HEK293 (cell line): ENCODE results near the gene DPYD.

ENCODE experiments used
- CTCF ChIA-PET: fragments of 350-600 bp; formaldehyde crosslinking; extraction: SDS; loops from one replicate; lab custom pipeline; 2021; ENCODE audit warnings: antibody characterized with exemption; lab: Yijun Ruan, JAX
- POLR2A ChIA-PET: fragments of 300-600 bp; formaldehyde crosslinking; extraction: SDS; loops from one replicate; lab custom pipeline; 2020; ENCODE audit warnings: antibody characterized with exemption, inconsistent platforms; lab: Yijun Ruan, JAX
- H3K27ac ChIP-seq: fragments of 200-500 bp; sonication (Bioruptor generic); 2 replicates; pipeline ENCODE4 v1.5.1; 2014; ENCODE audit warnings: low read depth, low read length, control low read depth, inconsistent platforms; ENCODE audit errors: extremely low read depth
- H3K36me3 ChIP-seq, 2 experiments: fragments of 200-500 bp in 1 of 2; sonication (Bioruptor generic) in 1 of 2; 1 replicate in 1 of 2; 2 replicates in 1 of 2; pipeline ENCODE4 v1.5.1; 2014 to 2017; ENCODE audit warnings: inconsistent platforms in 2 of 2, low read length in 2 of 2; ENCODE audit not compliant: control insufficient read depth in 2 of 2, insufficient read depth in 1 of 2
- H3K4me1 ChIP-seq: fragments of 200-500 bp; sonication (Bioruptor generic); 2 replicates; pipeline ENCODE4 v1.5.1; 2014; ENCODE audit warnings: mild to moderate bottlenecking, low read length, inconsistent platforms; ENCODE audit not compliant: control insufficient read depth, insufficient read depth
- H3K4me3 ChIP-seq: 2 replicates; pipeline ENCODE4 v1.5.1; 2011; ENCODE audit warnings: low read depth, mild to moderate bottlenecking, control low read depth, low read length, moderate library complexity
- H3K9me3 ChIP-seq: fragments of 200-500 bp; sonication (Bioruptor generic); 2 replicates; pipeline ENCODE4 v1.5.1; 2014; ENCODE audit warnings: low read depth, low read length, inconsistent platforms; ENCODE audit not compliant: control insufficient read depth, insufficient read depth
- BCL11B ChIP-seq: fragments of 450-650 bp; formaldehyde crosslinking; IDR thresholded peaks from 2 replicates; pipeline ENCODE4 v1.5.1; 2016; ENCODE audit warnings: low read depth, missing biosample characterization, missing genetic modification characterization
- FEZF1 ChIP-seq: fragments of 450-650 bp; formaldehyde crosslinking; IDR thresholded peaks from 2 replicates; pipeline ENCODE4 v1.5.1; 2016; ENCODE audit warnings: missing biosample characterization, missing genetic modification characterization
- PRDM2 ChIP-seq: fragments of 450-650 bp; formaldehyde crosslinking; IDR thresholded peaks from 2 replicates; pipeline ENCODE4 v1.5.1; 2016; ENCODE audit warnings: missing biosample characterization, missing genetic modification characterization, borderline replicate concordance
- PRDM4 ChIP-seq: fragments of 450-650 bp; formaldehyde crosslinking; IDR thresholded peaks from 2 replicates; pipeline ENCODE4 v1.5.1; 2017; ENCODE audit warnings: missing biosample characterization, missing genetic modification characterization
- REPIN1 ChIP-seq: fragments of 450-650 bp; formaldehyde crosslinking; IDR thresholded peaks from 2 replicates; pipeline ENCODE4 v1.5.1; 2017; ENCODE audit warnings: missing biosample characterization, missing genetic modification characterization, low read depth
- TRIM28 ChIP-seq: IDR thresholded peaks from 2 replicates; pipeline ENCODE4 v1.6.1; 2011; ENCODE audit warnings: low read length, control low read depth, borderline replicate concordance
- ZBTB21 ChIP-seq: fragments of 450-650 bp; formaldehyde crosslinking; IDR thresholded peaks from 2 replicates; pipeline ENCODE4 v1.5.1; 2017; ENCODE audit warnings: missing biosample characterization, missing genetic modification characterization
- ZFP69B ChIP-seq: fragments of 450-650 bp; formaldehyde crosslinking; IDR thresholded peaks from 2 replicates; pipeline ENCODE4 v1.5.1; 2016; ENCODE audit warnings: missing biosample characterization, missing genetic modification characterization
- ZIC2 ChIP-seq: fragments of 450-650 bp; formaldehyde crosslinking; IDR thresholded peaks from 2 replicates; pipeline ENCODE4 v1.5.1; 2016; ENCODE audit warnings: missing biosample characterization, missing genetic modification characterization
- ZNF133 ChIP-seq: fragments of 450-650 bp; formaldehyde crosslinking; IDR thresholded peaks from 2 replicates; pipeline ENCODE4 v1.5.1; 2016; ENCODE audit warnings: missing biosample characterization, missing genetic modification characterization
- ZNF140 ChIP-seq: fragments of 450-650 bp; formaldehyde crosslinking; IDR thresholded peaks from 2 replicates; pipeline ENCODE4 v1.5.1; 2016; ENCODE audit warnings: missing biosample characterization, missing genetic modification characterization
- ZNF169 ChIP-seq: fragments of 450-650 bp; formaldehyde crosslinking; IDR thresholded peaks from 2 replicates; pipeline ENCODE4 v1.5.1; 2016; ENCODE audit warnings: missing biosample characterization, missing genetic modification characterization
- ZNF335 ChIP-seq: fragments of 450-650 bp; formaldehyde crosslinking; conservative IDR thresholded peaks from 2 replicates; pipeline ENCODE4 v1.5.1; 2016; ENCODE audit warnings: missing biosample characterization, missing genetic modification characterization
- ZNF341 ChIP-seq: fragments of 450-650 bp; formaldehyde crosslinking; IDR thresholded peaks from 2 replicates; pipeline ENCODE4; 2016; ENCODE audit warnings: low read depth, missing biosample characterization, missing genetic modification characterization
- ZNF366 ChIP-seq: fragments of 450-650 bp; formaldehyde crosslinking; conservative IDR thresholded peaks from 2 replicates; pipeline ENCODE4 v1.5.1; 2016; ENCODE audit warnings: missing biosample characterization, missing genetic modification characterization
- ZNF398 ChIP-seq: fragments of 450-650 bp; formaldehyde crosslinking; IDR thresholded peaks from 2 replicates; pipeline ENCODE4 v1.5.1; 2017; ENCODE audit warnings: missing biosample characterization, missing genetic modification characterization
- ZNF513 ChIP-seq: fragments of 450-650 bp; IDR thresholded peaks from 2 replicates; pipeline ENCODE4 v1.5.1; 2018; ENCODE audit warnings: missing biosample characterization, missing genetic modification characterization
- ZNF544 ChIP-seq: fragments of 450-650 bp; formaldehyde crosslinking; IDR thresholded peaks from 2 replicates; pipeline ENCODE4 v1.5.0; 2017; ENCODE audit warnings: missing biosample characterization, missing genetic modification characterization
- ZNF548 ChIP-seq: fragments of 450-650 bp; formaldehyde crosslinking; IDR thresholded peaks from 2 replicates; pipeline ENCODE4 v1.5.1; 2016; ENCODE audit warnings: missing biosample characterization, missing genetic modification characterization
- ZNF791 ChIP-seq: fragments of 450-650 bp; formaldehyde crosslinking; IDR thresholded peaks from 2 replicates; pipeline ENCODE4 v1.5.1; 2016; ENCODE audit warnings: missing biosample characterization, missing genetic modification characterization
- TF ChIP-seq, protein P1 (sequence below): fragments of 450-650 bp; formaldehyde crosslinking; IDR thresholded peaks from 2 replicates; pipeline ENCODE4 v1.5.1; 2016; ENCODE audit warnings: missing biosample characterization, missing genetic modification characterization

Gene DPYD

GRCh38 chr1:97759078-97759477 lies 161.8 kb downstream of the DPYD start (continued):
- TF ChIP-seq, protein P1, sequence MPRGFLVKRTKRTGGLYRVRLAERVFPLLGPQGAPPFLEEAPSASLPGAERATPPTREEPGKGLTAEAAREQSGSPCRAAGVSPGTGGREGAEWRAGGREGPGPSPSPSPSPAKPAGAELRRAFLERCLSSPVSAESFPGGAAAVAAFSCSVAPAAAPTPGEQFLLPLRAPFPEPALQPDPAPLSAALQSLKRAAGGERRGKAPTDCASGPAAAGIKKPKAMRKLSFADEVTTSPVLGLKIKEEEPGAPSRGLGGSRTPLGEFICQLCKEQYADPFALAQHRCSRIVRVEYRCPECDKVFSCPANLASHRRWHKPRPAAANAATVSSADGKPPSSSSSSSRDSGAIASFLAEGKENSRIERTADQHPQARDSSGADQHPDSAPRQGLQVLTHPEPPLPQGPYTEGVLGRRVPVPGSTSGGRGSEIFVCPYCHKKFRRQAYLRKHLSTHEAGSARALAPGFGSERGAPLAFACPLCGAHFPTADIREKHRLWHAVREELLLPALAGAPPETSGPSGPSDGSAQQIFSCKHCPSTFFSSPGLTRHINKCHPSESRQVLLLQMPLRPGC (tag by site-specific recombination): no peak

DNA sequence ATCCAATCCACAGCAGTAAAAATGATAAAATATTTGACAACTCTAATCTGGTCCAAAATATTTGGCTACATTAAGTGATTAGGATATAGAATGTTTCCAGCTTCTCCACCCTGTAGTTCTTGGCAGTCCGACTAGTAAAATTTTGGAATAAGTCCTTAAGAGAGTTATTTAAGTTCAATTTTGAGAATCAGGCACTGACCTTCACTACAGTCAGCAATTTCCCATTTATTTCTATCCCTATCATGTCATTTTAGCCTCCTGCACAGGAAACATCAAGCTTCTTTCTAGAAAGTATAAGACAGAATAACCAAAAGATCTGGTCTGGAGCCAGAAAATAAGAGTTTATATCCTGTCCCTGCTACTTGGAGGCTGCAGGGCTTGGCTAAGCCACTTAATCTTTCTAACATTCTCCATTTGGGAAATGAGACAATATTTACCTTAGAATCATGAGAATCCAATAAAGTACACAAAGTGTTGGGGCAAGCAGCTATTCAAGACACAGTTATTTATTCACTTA lies 162.2 kb downstream of the DPYD start:
- no peaks in the 10 kb centered on the region for H3K4me1 ChIP-seq
- no peaks in the 10 kb centered on the region for H3K36me3 ChIP-seq
- TF ChIP-seq TRIM28 (no peak), ZBTB21 (no peak)
- TF ChIP-seq, all 188 proteins: peak for 0
- Histone ChIP-seq H3K27ac (no peak overlapping the region), H3K4me3 (no peak overlapping the region), H3K9me3 (no peaks in the 10 kb centered on the region)
- CTCF ChIA-PET: no interaction called here
- POLR2A ChIA-PET: no interaction called here

DNA sequence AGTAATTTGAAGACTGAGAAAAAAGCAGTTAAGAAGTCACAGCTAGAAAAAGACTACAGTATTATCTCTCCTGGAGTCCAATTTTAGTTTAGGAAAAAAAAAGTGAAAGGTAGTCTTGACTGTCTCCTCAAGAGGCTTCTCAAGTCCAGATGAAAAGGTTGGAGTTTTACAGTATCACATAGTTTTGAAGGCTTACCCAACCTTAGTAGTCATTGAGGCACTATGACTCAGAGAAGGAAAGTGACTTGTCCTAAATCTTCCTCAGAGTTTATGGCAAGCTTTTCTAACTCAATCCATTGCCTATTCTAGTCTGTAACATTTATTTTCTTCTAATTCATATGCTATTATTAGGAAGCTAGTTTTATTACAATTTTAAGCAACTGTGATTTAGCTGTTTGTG lies 174.9 kb downstream of the DPYD start:
- Histone ChIP-seq H3K36me3 (no peaks in the 10 kb centered on the region), H3K9me3 (no peaks in the 10 kb centered on the region), H3K4me1 (no peaks in the 10 kb centered on the region), H3K4me3 (no peak overlapping the region), H3K27ac (no peak overlapping the region)
- ChIA-PET CTCF (interaction anchor here (1.2 kb wide), 1 partner anchor 74 kb away, joined by 4 read pairs; no protein-coding TSS in a partner anchor), POLR2A (no interaction called here)
- no peak for TF ChIP-seq ZNF133
- no peak for TF ChIP-seq ZNF513 (tag by site-specific recombination)
- TF ChIP-seq ZNF366 (tag by site-specific recombination): no peak
- no peak for TF ChIP-seq ZFP69B
- TF ChIP-seq TRIM28: no peak
- no peak for TF ChIP-seq PRDM4
- no peak for TF ChIP-seq ZNF169
- no peak for TF ChIP-seq ZNF140 (tag by site-specific recombination)
- TF ChIP-seq BCL11B: no peak
- no peak for TF ChIP-seq ZNF398 (tag by site-specific recombination)
- TF ChIP-seq ZNF544: no peak
- no peak for TF ChIP-seq FEZF1
- no peak for TF ChIP-seq ZIC2 (tag by site-specific recombination)
- TF ChIP-seq REPIN1 (tag by site-specific recombination): no peak
- TF ChIP-seq PRDM2 (tag by site-specific recombination): no peak
- no peak for TF ChIP-seq ZNF791 (tag by site-specific recombination)
- TF ChIP-seq ZNF341 (tag by site-specific recombination): no peak
- no peak for TF ChIP-seq ZNF548
- no peak for TF ChIP-seq ZNF335
